Lower lobe of right lung (tissue), 2 donors: ENCODE results near the gene LSM10. TPM values are rescaled to one million over a fixed set of nuclear protein-coding genes. Genes with fewer than 3 reads are reported as not detected.
A peak's percentile ranks its signal among the peaks of the same experiment; 100 is the strongest.

Experiments used
- ATAC-seq, 2 donors: fragments of 200-7000 bp; cut with Tn5 transposase; one replicate each; pipeline ENCODE4 v1.9.1; 2020 to 2022; ENCODE audit warnings: mild to moderate bottlenecking in 2 of 2, moderate library complexity in 2 of 2
- DNase-seq: peaks from one replicate; pipeline ENCODE4 v3.0.0-alpha.2; 2020
- H3K27ac ChIP-seq: fragments of 200-600 bp; one replicate; pipeline ENCODE4 v1.8.0; 2022
- H3K27me3 ChIP-seq: fragments of 200-600 bp; one replicate; pipeline ENCODE4 v1.8.0; 2022; ENCODE audit warnings: low read depth
- H3K36me3 ChIP-seq: fragments of 200-600 bp; one replicate; pipeline ENCODE4 v1.8.0; 2022; ENCODE audit warnings: mild to moderate bottlenecking
- H3K4me1 ChIP-seq: fragments of 200-600 bp; one replicate; pipeline ENCODE4 v1.8.0; 2022
- H3K4me3 ChIP-seq: fragments of 200-600 bp; one replicate; pipeline ENCODE4 v1.8.0; 2022; ENCODE audit warnings: mild to moderate bottlenecking
- H3K9me3 ChIP-seq: fragments of 200-600 bp; one replicate; pipeline ENCODE4 v1.8.0; 2022
- CTCF ChIP-seq: fragments of 200-600 bp; IDR thresholded peaks from one replicate; pipeline ENCODE4 v1.8.0; 2022; ENCODE audit warnings: antibody characterized with exemption, mild to moderate bottlenecking
- intact Hi-C: fragments of 100-400 bp; cut with DNase I; formaldehyde crosslinking; loops from one replicate; pipeline ENCODE4 v1.11.0; 2022
- total RNA-seq: library from RNA; stranded (reverse); fragmentation: NEBNext Ultra II Directional; extraction: Animal tissue kit (Norgen Biotek cat#: 25700); gene quantifications from one replicate; pipeline ENCODE4 v1.2.1, GENCODE V29; 2021
- donor health status: DM: no; HTN: yes; CAD: no; lungs with severe emphysema.

LSM10 gene
- total RNA-seq, 1 donor from 2014 or later = 44.5 TPM

GRCh38 chr1:36387141-36387949 is 10.4 kb downstream of the LSM10 start:
- no peak for ATAC-seq
- Histone ChIP-seq H3K4me1 (peaks cover 60% of the 10 kb centered on the region), H3K27me3 (no peaks in the 10 kb centered on the region), H3K9me3 (no peaks in the 10 kb centered on the region), H3K4me3 (peak overlapping the region; percentile 99), H3K27ac (peak overlapping the region; percentile 97), H3K36me3 (peaks cover 31% of the 10 kb centered on the region)
- intact Hi-C loops = no loop called here
- no peak for TF ChIP-seq CTCF
- no peak for DNase-seq

DNA sequence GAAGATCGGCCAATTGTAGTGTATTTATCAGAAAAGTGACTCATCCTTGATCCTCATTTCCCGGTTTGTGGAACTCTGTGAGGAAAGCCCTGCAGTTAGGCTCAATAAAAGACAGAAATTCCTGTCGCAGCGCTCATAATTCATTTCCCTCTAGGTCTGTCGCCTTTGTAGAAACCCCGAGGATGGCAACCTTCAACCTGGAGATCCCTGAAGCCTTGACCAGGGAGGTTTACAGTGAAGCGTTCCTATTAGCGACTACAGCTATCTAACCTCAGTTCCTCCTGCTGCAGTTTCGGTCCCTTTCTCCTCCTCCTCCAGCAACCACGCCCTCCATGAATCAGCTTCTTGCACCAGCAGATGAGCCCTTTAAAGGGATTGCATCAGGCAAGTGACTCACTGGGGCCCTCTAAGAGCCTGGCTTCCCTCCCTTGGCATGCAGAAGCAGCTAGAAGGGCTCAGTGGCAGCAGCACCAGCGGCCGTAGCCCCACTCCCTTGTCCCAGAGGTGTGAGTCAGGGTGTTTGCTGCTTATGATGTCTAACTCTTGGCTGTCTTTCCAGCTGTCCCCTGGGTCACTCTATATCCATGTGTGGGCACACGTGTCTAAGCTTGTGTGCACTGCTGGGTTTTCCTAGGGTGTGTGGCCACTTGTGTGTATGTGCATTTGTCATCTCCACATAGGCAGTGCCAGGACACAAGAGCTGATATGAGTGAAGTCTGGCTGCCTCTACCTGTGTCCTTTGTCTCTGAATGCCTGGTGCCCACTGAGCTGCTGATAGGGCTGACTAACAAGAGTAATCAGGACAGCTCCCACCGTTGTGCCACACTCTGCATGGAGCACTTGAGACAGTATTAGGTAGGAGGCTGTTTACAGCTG is 11.2 kb downstream of the LSM10 start:
- DNase-seq (peak; percentile 94), ATAC-seq (peak; percentile 86 to 88)
- H3K36me3 ChIP-seq = peaks cover 23% of the 10 kb centered on the region
- H3K9me3 ChIP-seq = no peaks in the 10 kb centered on the region
- no peak for TF ChIP-seq CTCF
- H3K27ac ChIP-seq = peak overlapping the region; percentile 97
- peaks cover 68% of the 10 kb centered on the region for H3K4me1 ChIP-seq
- no peaks in the 10 kb centered on the region for H3K27me3 ChIP-seq
- intact Hi-C loops = no loop called here
- peak overlapping the region; percentile 99 for H3K4me3 ChIP-seq

GRCh38 chr1:36385410-36386264 is 12.1 kb downstream of the LSM10 start, which contains the start of gene STK40:
STK40 (minus strand) TSS chr1:36385924; CDS start chr1:36361332, 24,592 bp downstream.
- intact Hi-C loops = no loop called here

GRCh38 chr1:36384542-36385409 is 12.9 kb downstream of the LSM10 start:
- DNase-seq (peak; percentile 90), ATAC-seq (peak; percentile 29 to 58)
- no peak for TF ChIP-seq CTCF
- H3K4me1 ChIP-seq = peaks cover 75% of the 10 kb centered on the region
- H3K9me3 ChIP-seq = no peaks in the 10 kb centered on the region
- peaks cover 7% of the 10 kb centered on the region for H3K36me3 ChIP-seq
- intact Hi-C loops = no loop called here
- no peaks in the 10 kb centered on the region for H3K27me3 ChIP-seq
- H3K4me3 ChIP-seq = peak overlapping the region; percentile 99
- H3K27ac ChIP-seq = peak overlapping the region; percentile 97

More at GRCh38 chr1:36385410-36386264, 12.1 kb downstream of the LSM10 start, which contains the start of gene STK40:
- TF ChIP-seq CTCF = no peak
- Histone ChIP-seq H3K27ac (peak within 1 kb of the TSS; percentile 97), H3K36me3 (peaks cover 14% of the 10 kb centered on the region), H3K4me3 (peak within 1 kb of the TSS; percentile 99), H3K9me3 (no peaks in the 10 kb centered on the region), H3K4me1 (peaks cover 73% of the 10 kb centered on the region), H3K27me3 (no peaks in the 10 kb centered on the region)
- peak; percentile 92 to 95 for ATAC-seq
- peak; percentile 97 for DNase-seq
